Sigmoid colon (tissue), 3 donors: ENCODE results near the gene FRRS1L.

Experiments
- CTCF ChIP-seq, 4 experiments: fragments of 450-650 bp in 3 of 4; fragments of 200-600 bp in 1 of 4; IDR thresholded peaks; one replicate each; pipeline ENCODE4 v1.5.1; 2016 to 2019; ENCODE audit warnings: antibody characterized with exemption in 4 of 4, mild to moderate bottlenecking in 3 of 4, moderate library complexity in 2 of 4
- POLR2A ChIP-seq, 2 donors: fragments of 450-650 bp; IDR thresholded peaks; one replicate each; pipeline ENCODE4 v1.6.1; 2016; ENCODE audit warnings: antibody characterized with exemption in 2 of 2, mild to moderate bottlenecking in 2 of 2, moderate library complexity in 2 of 2

- TF ChIP-seq CTCF (IDR thresholded peaks at IDR 0.05) (no peak), POLR2A (IDR thresholded peaks at IDR 0.05) (no peak)
Measured at GRCh38 chr9:109161471-109161870, 5.6 kb downstream of the FRRS1L start.
